K562 treated with DMSO at 1 percent for 24 hours (cell line): Measurements from ENCODE around the gene OR51S1. TPM values are rescaled to one million over a fixed set of nuclear protein-coding genes. Genes with fewer than 3 reads are reported as not detected.

ENCODE experiments used
- total RNA-seq: library from RNA; unstranded; fragments of 300-600 nt; gene quantifications from 2 replicates; pipeline ENCODE4 v1.2.3, GENCODE V29; 2022; ENCODE audit warnings: low read depth; ENCODE audit not compliant: insufficient read depth

The OR51S1 gene
- not detected in 2 replicates for total RNA-seq

GRCh38 chr11:4848908-4849532, at the start of gene OR51S1:
OR51S1 (minus strand) TSS chr11:4849208; CDS start chr11:4849208, 0 bp downstream.

GRCh38 chr11:4881860-4882500, 33.0 kb upstream of the OR51S1 start, which contains the start of gene OR51T1:
OR51T1 (plus strand) TSS chr11:4881900; CDS start chr11:4881900, 0 bp downstream.

DNA sequence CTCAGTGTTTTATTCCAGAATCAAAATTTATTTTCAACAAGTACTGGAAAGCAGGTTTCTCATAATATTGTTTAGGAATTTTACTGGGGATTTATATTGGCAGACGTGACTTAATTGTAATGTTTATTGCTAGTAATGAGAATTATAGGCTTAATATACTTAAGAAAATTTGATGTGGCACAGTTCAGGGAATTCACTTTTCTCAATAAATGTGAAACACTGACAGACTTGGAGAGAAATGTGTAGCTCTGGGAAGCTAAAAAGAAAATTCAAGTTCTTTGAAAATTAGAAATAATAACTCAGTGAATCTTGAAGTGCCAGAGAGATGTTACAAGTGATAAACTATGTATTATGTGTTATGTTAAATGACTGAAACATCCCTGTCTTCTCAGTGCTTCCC, 28.0 kb downstream of the OR51S1 start, which contains the start of gene OR51F2:
TSS of gene OR51F2 (plus strand) at position 301 of the 400 bp plus-strand sequence. CDS start 101 bp downstream, outside the sequence.

GRCh38 chr11:4804280-4804679, 44.7 kb downstream of the OR51S1 start, which contains the start of gene OR52R1:
OR52R1 (minus strand) TSS chr11:4804380; CDS start chr11:4804380, 0 bp downstream.

Other genes starting within 250 kb of the OR51S1 start
- gene TRIM68, start 241.0 kb downstream of the OR51S1 start, total RNA-seq, result 15.0 and 17.3 TPM in 2 replicates
- not detected in 2 replicates for gene OR51D1, start 211.7 kb downstream of the OR51S1 start, total RNA-seq
- gene OR51E1, start 205.2 kb downstream of the OR51S1 start, total RNA-seq, result not detected in 2 replicates
- gene OR51E2, start 151.4 kb downstream of the OR51S1 start, total RNA-seq, result not detected in 2 replicates
- not detected in 2 replicates for gene MMP26, start 144.4 kb downstream of the OR51S1 start, total RNA-seq
- gene OR51F1, start 79.3 kb downstream of the OR51S1 start, total RNA-seq, result not detected in 2 replicates
- not detected in 2 replicates for gene OR52R1, start 44.8 kb downstream of the OR51S1 start, total RNA-seq
- gene OR51F2, start 27.9 kb downstream of the OR51S1 start, total RNA-seq, result not detected in 2 replicates
- gene OR51T1, start 32.7 kb upstream of the OR51S1 start, total RNA-seq, result not detected in 2 replicates
- gene OR51A7, start 54.6 kb upstream of the OR51S1 start, total RNA-seq, result not detected in 2 replicates
- gene OR51G2, start 70.1 kb upstream of the OR51S1 start, total RNA-seq, result not detected in 2 replicates
- not detected in 2 replicates for gene OR51G1, start 75.1 kb upstream of the OR51S1 start, total RNA-seq
- gene OR51A4, start 98.4 kb upstream of the OR51S1 start, total RNA-seq, result not detected in 2 replicates
- gene OR51A2, start 106.5 kb upstream of the OR51S1 start, total RNA-seq, result not detected in 2 replicates
- gene OR51L1, start 145.6 kb upstream of the OR51S1 start, total RNA-seq, result not detected in 2 replicates
- gene OR52J3, start 197.3 kb upstream of the OR51S1 start, total RNA-seq, result not detected in 2 replicates
- not detected in 2 replicates for gene OR52E2, start 210.4 kb upstream of the OR51S1 start, total RNA-seq
- gene OR52E1, start 220.4 kb upstream of the OR51S1 start, total RNA-seq, result not detected in 2 replicates